ENCODE measurements around the gene SLC26A2. TPM values are rescaled to one million over a fixed set of nuclear protein-coding genes. Genes with fewer than 3 reads are reported as not detected.

SLC26A2 gene
- total RNA-seq, 2 experiments from 2014 or later, result 3.9 to 5.3 TPM

DNA sequence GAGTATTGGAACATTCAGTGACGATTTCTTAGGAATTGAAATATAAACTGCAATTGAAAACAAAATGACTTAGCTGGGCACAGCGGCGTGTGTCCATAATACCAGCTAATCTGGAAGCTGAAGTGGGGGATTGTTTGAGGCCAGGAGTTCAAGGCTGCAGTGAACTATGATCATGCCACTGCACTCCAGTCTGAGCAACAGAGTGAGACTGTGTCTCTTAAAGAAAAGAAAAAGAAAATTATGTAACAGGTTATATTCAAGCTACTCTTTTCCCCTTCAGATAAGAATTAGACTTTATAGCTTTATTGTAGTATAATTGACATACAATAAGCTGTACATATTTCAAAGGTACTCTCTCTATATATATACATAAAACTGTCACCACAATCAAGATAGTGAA, 6.4 kb downstream of the SLC26A2 start:
- CTCF ChIA-PET, result interaction anchor here (1.5 to 8.6 kb wide), 4 partner anchors 14 to 133 kb away, joined by 4 to 54 read pairs (median 7); no protein-coding TSS in a partner anchor
- POLR2A ChIA-PET, result interaction anchor here (0.6 kb wide), 1 partner anchor 9 kb away, joined by 3 read pairs; no protein-coding TSS in a partner anchor

DNA sequence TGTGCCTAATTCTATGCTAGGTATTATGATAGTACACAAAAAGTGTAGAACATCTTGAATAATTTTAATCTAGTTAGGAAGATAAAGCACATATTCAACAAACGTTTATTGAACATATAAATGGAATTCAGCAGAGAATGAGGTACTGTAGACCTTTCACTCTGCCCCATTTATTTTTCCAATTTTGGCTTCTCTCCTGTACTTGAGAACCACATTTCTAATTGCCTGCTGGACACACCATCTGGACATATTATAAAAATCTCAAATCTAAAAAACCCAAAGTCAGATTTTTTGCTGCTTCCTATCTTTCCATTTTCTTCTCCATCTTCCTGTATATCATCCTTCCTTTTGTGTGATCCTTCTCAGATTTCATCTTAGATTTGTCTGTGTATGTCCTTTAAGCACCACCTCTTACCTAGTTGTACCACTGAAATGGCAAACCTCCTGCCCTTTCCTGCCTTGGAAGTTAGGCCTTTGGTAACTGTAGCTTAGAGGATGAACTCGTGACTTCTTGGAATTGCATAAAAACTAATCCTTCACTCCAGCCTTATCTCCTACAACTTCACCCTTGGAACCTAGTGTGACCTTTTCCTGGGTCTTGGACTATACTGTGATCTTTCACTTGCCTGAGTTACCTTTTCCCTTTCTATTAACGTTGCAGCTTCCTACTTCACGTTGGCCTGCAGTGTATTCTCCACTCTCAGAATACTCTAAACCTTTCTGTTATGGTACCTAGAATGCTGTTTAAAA, 8.8 kb downstream of the SLC26A2 start:
- no peaks in the 10 kb centered on the region for H3K4me1 Mint-ChIP-seq
- no peak for DNase-seq
- H3K9me3 Mint-ChIP-seq (ENCODE audit: low read depth), result no peaks in the 10 kb centered on the region
- no peak overlapping the region for H3K4me3 Mint-ChIP-seq
- H3K36me3 Mint-ChIP-seq (ENCODE audit: low read depth), result peaks cover 2% of the 10 kb centered on the region
- no peak for ATAC-seq
- ChIA-PET POLR2A (interaction anchor here (0.7 kb wide), 1 partner anchor 10 kb away, joined by 3 read pairs; no protein-coding TSS in a partner anchor), CTCF (interaction anchor here (0.6 to 1.4 kb wide), 3 partner anchors 10 to 148 kb away, joined by 3 to 4 read pairs (median 3); no protein-coding TSS in a partner anchor)
- H3K27me3 Mint-ChIP-seq, result no peaks in the 10 kb centered on the region
- H3K27ac Mint-ChIP-seq, result no peak overlapping the region
- intact Hi-C loops (cut with DNase I, micrococcal nuclease), result no loop called here

More for the DNA sequence above, 6.4 kb downstream of the SLC26A2 start:
- Mint-ChIP-seq H3K9me3 (ENCODE audit: low read depth) (no peaks in the 10 kb centered on the region), H3K36me3 (ENCODE audit: low read depth) (peaks cover 2% of the 10 kb centered on the region), H3K27me3 (no peaks in the 10 kb centered on the region), H3K4me1 (peaks cover 9% of the 10 kb centered on the region), H3K4me3 (no peak overlapping the region), H3K27ac (no peak overlapping the region)
- ATAC-seq, result no peak
- intact Hi-C loops (cut with DNase I, micrococcal nuclease), result no loop called here
- no peak for DNase-seq

DNA sequence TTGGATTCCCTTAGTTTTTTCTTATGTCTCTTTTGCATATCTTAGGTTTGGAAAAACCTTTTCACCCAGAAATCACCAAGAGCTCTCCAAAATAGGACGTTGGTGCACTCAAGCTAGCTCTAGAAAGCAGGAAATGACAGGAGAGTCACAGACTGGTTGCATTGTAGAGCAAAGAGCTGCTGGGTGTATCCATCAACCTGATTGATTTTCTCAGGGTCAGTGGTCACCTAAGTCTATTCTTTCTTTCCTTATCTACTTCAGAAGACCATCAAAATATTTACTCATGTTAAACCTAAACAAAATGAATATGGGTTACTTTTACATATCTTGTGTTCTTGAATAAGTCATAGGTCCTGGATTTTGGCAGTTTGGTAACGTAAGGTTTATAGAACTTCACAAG, 14.9 kb downstream of the SLC26A2 start:
- Mint-ChIP-seq H3K9me3 (ENCODE audit: low read depth) (no peaks in the 10 kb centered on the region), H3K27ac (no peak overlapping the region), H3K4me1 (peaks cover 2% of the 10 kb centered on the region), H3K27me3 (no peaks in the 10 kb centered on the region), H3K4me3 (no peak overlapping the region), H3K36me3 (ENCODE audit: low read depth) (peaks cover 8% of the 10 kb centered on the region)
- POLR2A ChIA-PET, result interaction anchor here (0.6 kb wide), 1 partner anchor 8 kb away, joined by 3 read pairs; no protein-coding TSS in a partner anchor
- DNase-seq, result no peak
- CTCF ChIA-PET, result interaction anchor here (0.5 to 1.8 kb wide), 4 partner anchors 15 to 644 kb away, joined by 3 to 7 read pairs (median 4); no protein-coding TSS in a partner anchor
- intact Hi-C loops (cut with DNase I, micrococcal nuclease), result no loop called here
- ATAC-seq, result no peak

DNA sequence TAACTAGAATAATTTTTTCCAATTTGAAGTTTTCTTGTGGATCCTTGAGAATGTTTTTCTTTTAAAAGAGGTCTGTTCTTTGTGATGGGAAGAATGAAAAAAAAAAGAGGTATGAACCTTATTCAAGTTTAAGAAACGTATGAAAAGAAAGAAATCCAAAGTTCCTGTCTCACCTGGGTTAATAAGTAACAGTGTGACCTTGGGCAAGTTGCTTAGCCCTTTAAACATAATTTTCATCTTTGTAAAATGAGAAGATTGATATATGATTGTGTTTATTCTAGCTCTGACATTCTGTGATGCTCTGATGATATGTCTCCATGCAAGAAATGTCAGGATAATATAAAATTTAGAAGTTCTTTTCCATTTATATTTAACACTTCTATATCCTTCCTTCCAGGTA, 19.3 kb downstream of the SLC26A2 start:
- no peaks in the 10 kb centered on the region for H3K27me3 Mint-ChIP-seq
- peaks cover under 1% of the 10 kb centered on the region for H3K4me1 Mint-ChIP-seq
- ChIA-PET POLR2A (no interaction called here), CTCF (interaction anchor here (1.0 kb wide), 1 partner anchor 13 kb away, joined by 6 read pairs; no protein-coding TSS in a partner anchor)
- H3K4me3 Mint-ChIP-seq, result no peak overlapping the region
- DNase-seq, result no peak
- H3K36me3 Mint-ChIP-seq (ENCODE audit: low read depth), result peaks cover 9% of the 10 kb centered on the region
- ATAC-seq, result no peak
- H3K9me3 Mint-ChIP-seq (ENCODE audit: low read depth), result no peaks in the 10 kb centered on the region
- intact Hi-C loops (cut with DNase I, micrococcal nuclease), result no loop called here
- no peak overlapping the region for H3K27ac Mint-ChIP-seq

DNA sequence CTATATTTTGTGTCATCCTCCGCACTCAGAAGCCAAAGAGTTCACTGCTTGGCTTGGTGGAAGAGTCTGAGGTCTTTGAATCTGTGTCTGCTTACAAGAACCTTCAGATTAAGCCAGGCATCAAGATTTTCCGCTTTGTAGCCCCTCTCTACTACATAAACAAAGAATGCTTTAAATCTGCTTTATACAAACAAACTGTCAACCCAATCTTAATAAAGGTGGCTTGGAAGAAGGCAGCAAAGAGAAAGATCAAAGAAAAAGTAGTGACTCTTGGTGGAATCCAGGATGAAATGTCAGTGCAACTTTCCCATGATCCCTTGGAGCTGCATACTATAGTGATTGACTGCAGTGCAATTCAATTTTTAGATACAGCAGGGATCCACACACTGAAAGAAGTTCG, 20.6 kb downstream of the SLC26A2 start:
- Mint-ChIP-seq H3K27ac (no peak overlapping the region), H3K4me1 (no peaks in the 10 kb centered on the region), H3K9me3 (ENCODE audit: low read depth) (no peaks in the 10 kb centered on the region), H3K4me3 (no peak overlapping the region), H3K36me3 (ENCODE audit: low read depth) (peaks cover 8% of the 10 kb centered on the region), H3K27me3 (no peaks in the 10 kb centered on the region)
- ATAC-seq (no peak), DNase-seq (no peak)
- CTCF ChIA-PET, result interaction anchor here (0.7 to 3.4 kb wide), 7 partner anchors 10 to 197 kb away, joined by 3 to 14 read pairs (median 4); no protein-coding TSS in a partner anchor
- POLR2A ChIA-PET, result no interaction called here
- intact Hi-C loops (cut with DNase I, micrococcal nuclease), result no loop called here

DNA sequence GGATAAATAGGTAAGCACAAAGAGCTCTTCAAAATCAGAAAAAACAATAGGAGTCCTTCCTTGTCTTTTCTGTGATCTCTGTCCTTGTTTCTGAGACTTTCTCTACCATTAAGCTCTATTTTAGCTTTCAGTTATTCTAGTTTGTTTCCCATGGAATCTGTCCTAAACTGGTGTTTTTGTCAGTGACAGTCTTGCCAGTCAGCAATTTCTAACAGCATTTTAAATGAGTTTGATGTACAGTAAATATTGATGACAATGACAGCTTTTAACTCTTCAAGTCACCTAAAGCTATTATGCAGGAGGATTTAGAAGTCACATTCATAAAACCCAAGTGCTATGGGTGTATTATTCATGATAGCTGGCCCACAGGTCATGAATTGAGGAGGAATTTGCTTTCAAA, 21.9 kb downstream of the SLC26A2 start:
- DNase-seq (no peak), ATAC-seq (no peak)
- H3K4me3 Mint-ChIP-seq, result no peak overlapping the region
- POLR2A ChIA-PET, result no interaction called here
- no peaks in the 10 kb centered on the region for H3K9me3 Mint-ChIP-seq (ENCODE audit: low read depth)
- intact Hi-C loops (cut with DNase I, micrococcal nuclease), result no loop called here
- CTCF ChIA-PET, result interaction anchor here (0.6 to 3.4 kb wide), 7 partner anchors 8 to 152 kb away, joined by 3 to 14 read pairs (median 4); no protein-coding TSS in a partner anchor
- peaks cover 8% of the 10 kb centered on the region for H3K36me3 Mint-ChIP-seq (ENCODE audit: low read depth)
- H3K27me3 Mint-ChIP-seq, result no peaks in the 10 kb centered on the region
- H3K27ac Mint-ChIP-seq, result no peak overlapping the region
- H3K4me1 Mint-ChIP-seq, result no peaks in the 10 kb centered on the region

DNA sequence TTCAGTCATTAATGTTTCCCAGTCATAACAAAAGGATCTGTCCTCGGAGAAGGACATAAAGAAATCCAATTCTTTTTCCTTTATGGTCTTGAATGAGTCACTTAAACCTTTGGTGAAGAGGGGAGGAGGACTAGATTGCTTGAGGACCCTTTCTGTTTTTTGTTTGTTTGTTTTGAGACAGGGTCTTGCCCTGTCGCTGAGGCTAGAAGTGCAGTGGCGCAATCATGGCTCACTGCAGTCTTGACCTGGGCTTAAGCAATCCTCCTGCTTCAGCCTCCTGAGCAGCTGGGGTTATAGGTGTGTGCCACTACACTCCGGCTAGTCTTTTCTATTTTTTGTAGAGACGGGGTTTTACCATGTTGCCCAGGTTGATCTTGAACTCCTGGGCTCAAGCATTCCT, 27.6 kb downstream of the SLC26A2 start:
- ATAC-seq (no peak), DNase-seq (no peak)
- no peaks in the 10 kb centered on the region for H3K9me3 Mint-ChIP-seq (ENCODE audit: low read depth)
- H3K27ac Mint-ChIP-seq, result no peak overlapping the region
- intact Hi-C loops (cut with DNase I, micrococcal nuclease), result no loop called here
- H3K4me3 Mint-ChIP-seq, result no peak overlapping the region
- no peaks in the 10 kb centered on the region for H3K27me3 Mint-ChIP-seq
- POLR2A ChIA-PET, result no interaction called here
- H3K4me1 Mint-ChIP-seq, result no peaks in the 10 kb centered on the region
- CTCF ChIA-PET, result interaction anchor here (1.2 kb wide), 1 partner anchor 154 kb away, joined by 4 read pairs; no protein-coding TSS in a partner anchor
- peaks cover 2% of the 10 kb centered on the region for H3K36me3 Mint-ChIP-seq (ENCODE audit: low read depth)

DNA sequence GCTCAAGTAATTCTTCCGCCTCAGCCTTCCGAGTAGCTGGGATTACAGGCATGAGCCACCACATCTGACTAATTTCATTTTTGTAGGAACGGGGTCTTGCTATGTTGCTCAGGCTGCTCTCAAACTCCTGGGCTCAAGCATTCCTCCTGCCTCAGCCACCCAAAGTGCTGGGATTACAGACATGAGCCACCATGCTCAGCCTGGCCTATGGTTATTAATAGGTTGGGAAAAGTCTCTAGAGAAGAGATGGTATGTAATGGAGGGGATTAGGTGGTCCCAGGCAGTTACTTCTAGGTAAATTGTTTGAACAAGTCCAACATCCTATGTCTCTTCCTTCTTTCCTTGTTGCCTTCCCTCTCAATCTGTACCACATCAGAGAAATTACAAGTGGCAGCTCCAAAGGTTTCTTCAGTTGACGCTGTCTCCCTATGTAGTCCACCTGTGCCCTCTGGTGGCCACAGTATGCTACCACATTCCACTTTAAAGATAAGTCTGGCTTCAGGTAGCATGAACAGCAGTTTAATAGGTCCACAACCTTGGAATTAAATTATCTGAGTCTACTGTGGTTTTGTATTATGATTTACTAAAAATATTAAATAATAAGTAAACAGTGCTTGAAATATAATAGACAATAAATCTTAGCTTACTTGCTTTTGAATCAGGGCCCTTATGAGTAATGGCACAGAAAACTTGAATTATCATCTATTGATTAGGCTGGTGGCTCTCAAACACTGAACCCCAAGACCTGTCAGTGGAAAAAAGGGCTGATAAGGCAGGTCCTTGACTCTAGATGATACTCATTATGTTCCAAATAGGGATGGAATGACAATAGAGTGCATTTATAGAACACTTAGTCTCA, 30.2 kb downstream of the SLC26A2 start:
- no peak overlapping the region for H3K27ac Mint-ChIP-seq
- ChIA-PET CTCF (interaction anchor here (0.6 to 5.8 kb wide), 37 partner anchors 9 to 1173 kb away, joined by 3 to 116 read pairs (median 4); partner anchors contain the start of genes HMGXB3, SLC26A2 and TIGD6), POLR2A (interaction anchor here (0.6 kb wide), 1 partner anchor 126 kb away, joined by 4 read pairs; no protein-coding TSS in a partner anchor)
- no peak overlapping the region for H3K4me3 Mint-ChIP-seq
- no peaks in the 10 kb centered on the region for H3K27me3 Mint-ChIP-seq
- ATAC-seq (peak; percentile 94), DNase-seq (peak; percentile 81)
- intact Hi-C loops (cut with DNase I, micrococcal nuclease), result loop anchor here (1.0 to 2.0 kb wide), 3 partner anchors 30 to 354 kb away; partner anchors contain the start of gene SLC26A2 (in 1 of the 2)
- no peaks in the 10 kb centered on the region for H3K9me3 Mint-ChIP-seq (ENCODE audit: low read depth)
- no peaks in the 10 kb centered on the region for H3K4me1 Mint-ChIP-seq
- peaks cover 9% of the 10 kb centered on the region for H3K36me3 Mint-ChIP-seq (ENCODE audit: low read depth)

DNA sequence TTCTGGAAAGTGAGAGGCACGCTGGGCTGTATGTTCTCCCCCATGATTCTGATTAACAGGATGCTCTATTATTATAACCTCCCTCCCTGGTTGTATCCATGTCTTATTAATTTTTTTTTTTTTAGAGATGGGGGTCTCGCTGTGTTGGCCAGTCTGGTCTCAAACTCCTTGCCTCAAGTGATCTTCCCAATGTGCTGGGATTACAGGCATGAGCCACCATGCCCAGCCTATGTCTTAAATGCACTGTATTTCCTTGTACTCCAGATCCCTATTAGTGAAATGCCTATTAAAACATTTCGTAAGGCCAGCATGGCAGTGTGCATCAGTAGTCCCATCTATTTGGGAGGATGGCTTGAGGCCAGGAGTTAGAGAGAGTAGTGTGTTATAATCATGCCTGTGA, 32.9 kb downstream of the SLC26A2 start:
- DNase-seq, result no peak
- ChIA-PET CTCF (interaction anchor here (0.7 to 5.8 kb wide), 15 partner anchors 11 to 357 kb away, joined by 3 to 116 read pairs (median 5); partner anchors contain the start of gene SLC26A2), POLR2A (no interaction called here)
- Mint-ChIP-seq H3K36me3 (ENCODE audit: low read depth) (peaks cover 11% of the 10 kb centered on the region), H3K27ac (no peak overlapping the region), H3K4me3 (no peak overlapping the region), H3K9me3 (ENCODE audit: low read depth) (no peaks in the 10 kb centered on the region), H3K27me3 (no peaks in the 10 kb centered on the region), H3K4me1 (no peaks in the 10 kb centered on the region)
- ATAC-seq, result no peak
- intact Hi-C loops (cut with DNase I, micrococcal nuclease), result no loop called here

DNA sequence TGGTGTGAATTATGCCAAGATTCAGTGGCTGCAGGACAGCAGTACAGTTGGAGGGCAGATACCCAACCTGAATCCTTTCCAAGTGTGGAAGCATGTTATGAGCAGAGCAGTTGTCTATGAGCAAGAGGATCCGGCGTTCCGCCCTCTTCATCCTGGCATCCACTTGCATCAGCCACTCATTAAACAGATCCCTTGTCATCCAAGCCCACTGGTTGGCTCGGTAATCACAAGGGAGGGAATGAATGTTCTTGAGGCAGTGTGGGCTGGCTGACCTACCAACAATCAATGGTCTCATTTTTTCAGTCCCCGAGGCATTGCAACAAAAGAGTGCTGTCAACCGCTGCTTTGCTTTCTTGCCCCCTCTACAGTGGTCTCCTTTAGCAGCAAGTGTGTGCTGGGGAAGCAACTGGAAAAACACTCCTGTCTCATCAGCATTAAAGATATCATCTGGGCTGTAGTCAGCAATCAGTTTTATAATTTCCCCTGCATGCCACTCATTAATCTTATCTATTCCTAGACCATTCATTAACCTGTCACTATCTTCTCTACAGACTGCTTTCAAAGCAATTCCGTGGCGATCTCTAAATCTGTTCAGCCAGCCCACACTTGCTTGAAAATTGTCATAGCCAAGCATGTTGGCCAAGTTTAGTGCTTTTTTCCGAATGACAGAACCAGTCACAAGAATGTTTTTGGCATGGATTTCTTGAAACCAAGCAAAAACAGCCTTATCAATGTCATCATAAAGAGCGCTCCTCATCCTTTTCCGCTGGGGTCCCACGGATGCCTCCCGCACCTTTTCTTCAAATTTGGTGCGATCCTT, 35.0 kb downstream of the SLC26A2 start:
- no peak for DNase-seq
- POLR2A ChIA-PET, result interaction anchor here (0.6 kb wide), 1 partner anchor 1790 kb away, joined by 3 read pairs; no protein-coding TSS in a partner anchor
- Mint-ChIP-seq H3K9me3 (ENCODE audit: low read depth) (no peaks in the 10 kb centered on the region), H3K4me3 (no peak overlapping the region), H3K36me3 (ENCODE audit: low read depth) (peaks cover 14% of the 10 kb centered on the region), H3K27ac (no peak overlapping the region), H3K27me3 (no peaks in the 10 kb centered on the region), H3K4me1 (peaks cover 11% of the 10 kb centered on the region)
- no peak for ATAC-seq
- intact Hi-C loops (cut with DNase I, micrococcal nuclease), result no loop called here
- CTCF ChIA-PET, result interaction anchor here (1.0 to 5.8 kb wide), 3 partner anchors 15 to 162 kb away, joined by 3 to 116 read pairs (median 9); no protein-coding TSS in a partner anchor

All from activated CD4-positive, alpha-beta T cell treated with anti-CD3 and anti-CD28 coated beads for 36 hours (primary cell).